GM12878 (cell line): ENCODE results near the gene MUC20.

Experiments
- ATF3 ChIP-seq: IDR thresholded peaks from 2 replicates; pipeline ENCODE4 v1.6.1; 2011; ENCODE audit warnings: low read depth, mild to moderate bottlenecking, low read length, moderate library complexity, borderline replicate concordance; ENCODE audit errors: extremely low read depth
- CTCF ChIP-seq, 3 experiments: IDR thresholded peaks in 2 of 3; conservative IDR thresholded peaks in 1 of 3; 2 replicates each; pipeline ENCODE4 v1.5.1; 2011; ENCODE audit warnings: low read depth in 3 of 3, low read length in 3 of 3, mild to moderate bottlenecking in 3 of 3, control low read depth in 2 of 3, moderate library complexity in 2 of 3, inconsistent platforms in 1 of 3, mixed read lengths in 1 of 3; ENCODE audit not compliant: control insufficient read depth in 2 of 3, insufficient read depth in 1 of 3; ENCODE audit errors: extremely low read depth in 1 of 3
- ETV6 ChIP-seq, 2 experiments: fragments of 450-650 bp in 1 of 2; IDR thresholded peaks in 1 of 2; conservative IDR thresholded peaks in 1 of 2; 2 replicates each; pipeline ENCODE4 v1.6.1; 2014; ENCODE audit warnings: antibody characterized with exemption in 1 of 2, borderline replicate concordance in 1 of 2, low read depth in 1 of 2, mild to moderate bottlenecking in 1 of 2, moderate library complexity in 1 of 2
- FOXM1 ChIP-seq: IDR thresholded peaks from 2 replicates; pipeline ENCODE4 v1.6.1; 2012; ENCODE audit warnings: low read depth, mild to moderate bottlenecking, inconsistent platforms, low read length, moderate library complexity
- MTA3 ChIP-seq: IDR thresholded peaks from 2 replicates; pipeline ENCODE4 v1.6.1; 2012; ENCODE audit warnings: low read length, inconsistent platforms, borderline replicate concordance
- POLR2A ChIP-seq: IDR thresholded peaks from 2 replicates; pipeline ENCODE4 v1.6.1; 2011; ENCODE audit warnings: low read depth, mild to moderate bottlenecking, low read length
- POLR2AphosphoS5 ChIP-seq: IDR thresholded peaks from 2 replicates; pipeline ENCODE4 v1.6.1; 2011; ENCODE audit warnings: mild to moderate bottlenecking, low read length, inconsistent platforms
- SIN3A ChIP-seq: IDR thresholded peaks from 2 replicates; pipeline ENCODE4 v1.6.1; 2012; ENCODE audit warnings: low read depth, low read length, improper control_type of control experiment
- TAF1 ChIP-seq: IDR thresholded peaks from 2 replicates; pipeline ENCODE4 v1.6.1; 2011; ENCODE audit warnings: mild to moderate bottlenecking, low read depth, low read length, borderline replicate concordance

DNA sequence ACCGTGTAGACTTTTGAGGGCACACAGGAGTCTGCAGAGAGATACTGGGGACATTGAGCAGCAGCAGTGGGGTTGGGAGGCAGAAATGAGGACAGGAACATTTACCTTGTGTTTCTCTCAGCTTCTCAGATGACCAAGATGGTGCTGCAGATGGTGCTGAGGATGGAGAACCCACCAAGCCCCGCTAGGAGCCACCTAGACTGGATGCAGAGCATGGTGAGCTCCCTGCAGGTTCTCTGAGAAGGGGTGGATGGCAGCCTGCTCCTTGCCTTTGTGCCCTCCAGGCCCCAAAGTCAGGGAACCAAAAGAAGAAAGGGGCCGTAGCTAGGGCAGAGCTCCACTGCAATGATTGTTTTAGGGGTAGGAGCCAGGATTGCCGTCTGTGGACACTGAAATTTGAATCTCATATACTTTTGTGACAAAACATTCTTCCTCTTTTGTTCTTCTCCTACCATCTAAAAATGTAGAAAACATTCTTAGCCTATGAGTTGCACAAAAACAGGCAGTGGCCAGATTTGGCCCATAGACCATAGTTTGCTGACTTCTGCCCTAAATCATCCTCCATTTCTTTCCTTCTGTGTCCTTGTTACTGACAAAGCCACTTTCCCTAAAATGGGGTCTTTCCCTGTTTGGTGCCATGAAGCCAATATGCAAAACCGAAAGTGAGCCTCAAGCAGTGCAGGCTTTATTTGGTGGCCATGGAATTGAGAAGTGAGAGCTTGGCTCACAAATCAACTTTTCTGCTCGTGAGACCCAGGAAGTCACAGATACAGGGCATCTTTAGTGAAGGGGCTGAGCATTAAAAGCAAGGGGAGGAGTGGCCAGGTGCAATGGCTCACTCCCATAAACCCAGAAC is 11.9 kb upstream of the MUC20 start:
- no peak for TF ChIP-seq FOXM1
- TF ChIP-seq CTCF (IDR thresholded peaks at IDR 0.05 in 2 of 3, conservative IDR thresholded peaks at IDR 0.05 in 1 of 3; ENCODE audit: control insufficient read depth in 2 of 3, extremely low read depth in 1 of 3, insufficient read depth in 1 of 3, low read depth in 3 of 3, low read length in 3 of 3), result no peak
- TF ChIP-seq SIN3A, result no peak
- no peak for TF ChIP-seq TAF1
- TF ChIP-seq MTA3, result no peak
- no peak for TF ChIP-seq ATF3
- TF ChIP-seq POLR2AphosphoS5, result no peak
- TF ChIP-seq POLR2A, result no peak
- TF ChIP-seq ETV6 (conservative IDR thresholded peaks at IDR 0.05 in 1 of 2, IDR thresholded peaks at IDR 0.05 in 1 of 2; ENCODE audit: borderline replicate concordance in 1 of 2, low read depth in 1 of 2), result no peak
